GM12891 (cell line): ENCODE data around the gene GPLD1.

Experiments used
- DNase-seq: peaks from one replicate; pipeline ENCODE4 v3.0.0; 2011; ENCODE audit warnings: low spot score; ENCODE audit not compliant: insufficient read length
- FAIRE-seq: peaks from 2 replicates; lab custom pipeline; 2011; peaks lifted over from hg19 to GRCh38; lab: Jason Lieb, UNC
- PAX5 ChIP-seq: IDR thresholded peaks from 2 replicates; pipeline ENCODE4 v1.6.1; 2011; ENCODE audit warnings: low read length, moderate library complexity, mild to moderate bottlenecking; ENCODE audit not compliant: insufficient read depth, severe bottlenecking
- POLR2A ChIP-seq: IDR thresholded peaks from 2 replicates; pipeline ENCODE4 v1.6.1; 2011; ENCODE audit warnings: low read depth, low read length, control low read depth
- POLR2AphosphoS5 ChIP-seq: IDR thresholded peaks from 2 replicates; pipeline ENCODE4 v1.6.1; 2011; ENCODE audit warnings: low read depth, low read length, control low read depth
- POU2F2 ChIP-seq: IDR thresholded peaks from 2 replicates; pipeline ENCODE4 v1.6.1; 2011; ENCODE audit warnings: low read depth, mild to moderate bottlenecking, control low read depth, low read length, moderate library complexity
- SPI1 ChIP-seq: IDR thresholded peaks from 2 replicates; pipeline ENCODE4 v1.6.1; 2011; ENCODE audit warnings: low read depth, low read length, control low read depth
- TAF1 ChIP-seq: IDR thresholded peaks from 2 replicates; pipeline ENCODE4 v1.6.1; 2011; ENCODE audit warnings: low read depth, low read length, control low read depth

The GPLD1 gene

GRCh38 chr6:24460966-24461365, 28.4 kb downstream of the GPLD1 start:
- no peak for FAIRE-seq
- no peak for TF ChIP-seq PAX5
- no peak for TF ChIP-seq TAF1
- no peak for TF ChIP-seq POLR2AphosphoS5
- TF ChIP-seq POU2F2, result no peak
- no peak for TF ChIP-seq POLR2A
- no peak for TF ChIP-seq SPI1

GRCh38 chr6:24458941-24459340, 30.4 kb downstream of the GPLD1 start:
- no peak for FAIRE-seq
- no peak for DNase-seq
- TF ChIP-seq POU2F2 (no peak), POLR2AphosphoS5 (no peak), POLR2A (no peak), PAX5 (no peak), TAF1 (no peak), SPI1 (no peak)

More at GRCh38 chr6:24460966-24461365, 28.4 kb downstream of the GPLD1 start:
- no peak for DNase-seq

- TF ChIP-seq POLR2AphosphoS5 (no peak), TAF1 (no peak), POU2F2 (no peak), SPI1 (no peak), POLR2A (no peak), PAX5 (no peak)
- FAIRE-seq (no peak), DNase-seq (no peak)
These were observed 31.2 kb downstream of the GPLD1 start for GRCh38 chr6:24458134-24458533.

GRCh38 chr6:24455061-24455460, 34.3 kb downstream of the GPLD1 start:
- DNase-seq, result no peak
- no peak for TF ChIP-seq TAF1
- TF ChIP-seq POU2F2, result no peak
- no peak for TF ChIP-seq POLR2AphosphoS5
- no peak for TF ChIP-seq POLR2A
- no peak for TF ChIP-seq SPI1
- TF ChIP-seq PAX5, result no peak
- FAIRE-seq, result no peak

GRCh38 chr6:24454452-24454851, 34.9 kb downstream of the GPLD1 start:
- DNase-seq, result no peak
- no peak for TF ChIP-seq SPI1
- TF ChIP-seq POU2F2, result no peak
- TF ChIP-seq PAX5, result no peak
- no peak for TF ChIP-seq POLR2AphosphoS5
- TF ChIP-seq POLR2A, result no peak
- TF ChIP-seq TAF1, result no peak
- FAIRE-seq, result no peak

- TF ChIP-seq POU2F2, result no peak
- no peak for TF ChIP-seq POLR2A
- no peak for TF ChIP-seq POLR2AphosphoS5
- TF ChIP-seq TAF1, result no peak
- no peak for TF ChIP-seq PAX5
- TF ChIP-seq SPI1, result no peak
- DNase-seq (no peak), FAIRE-seq (no peak)
These were observed 35.5 kb downstream of the GPLD1 start for GRCh38 chr6:24453921-24454320.

GRCh38 chr6:24451581-24452388, 37.6 kb downstream of the GPLD1 start:
- no peak for DNase-seq
- no peak for FAIRE-seq

GRCh38 chr6:24448828-24449525, 40.4 kb downstream of the GPLD1 start:
- FAIRE-seq (no peak), DNase-seq (no peak)
- TF ChIP-seq PAX5 (no peak), TAF1 (no peak), POU2F2 (no peak), POLR2A (no peak), POLR2AphosphoS5 (no peak), SPI1 (no peak)

More at GRCh38 chr6:24451581-24452388, 37.6 kb downstream of the GPLD1 start:
- TF ChIP-seq POLR2A (no peak), SPI1 (no peak), POU2F2 (no peak), TAF1 (no peak), PAX5 (no peak), POLR2AphosphoS5 (no peak)

GRCh38 chr6:24448396-24448795, 41.0 kb downstream of the GPLD1 start:
- no peak for DNase-seq
- no peak for TF ChIP-seq TAF1
- no peak for TF ChIP-seq POLR2AphosphoS5
- TF ChIP-seq PAX5, result no peak
- no peak for TF ChIP-seq SPI1
- TF ChIP-seq POU2F2, result no peak
- no peak for TF ChIP-seq POLR2A
- no peak for FAIRE-seq

GRCh38 chr6:24446670-24447069, 42.7 kb downstream of the GPLD1 start:
- no peak for TF ChIP-seq POLR2A
- no peak for TF ChIP-seq POU2F2
- no peak for TF ChIP-seq SPI1
- TF ChIP-seq PAX5, result no peak
- TF ChIP-seq TAF1, result no peak
- no peak for TF ChIP-seq POLR2AphosphoS5
- FAIRE-seq, result no peak

More at GRCh38 chr6:24446670-24447069, 42.7 kb downstream of the GPLD1 start:
- no peak for DNase-seq
